ENCODE results near the gene GLIS1.

Gene GLIS1

GRCh38 chr1:53629101-53629691 is 109.8 kb downstream of the GLIS1 start:
- no peak for DNase-seq

GRCh38 chr1:53628286-53628955 is 110.5 kb downstream of the GLIS1 start:
- no peak for DNase-seq

GRCh38 chr1:53627666-53628065 is 111.3 kb downstream of the GLIS1 start:
- DNase-seq = no peak

GRCh38 chr1:53627031-53627430 is 111.9 kb downstream of the GLIS1 start:
- DNase-seq = no peak

- DNase-seq = no peak
Measured at GRCh38 chr1:53626616-53627015, 112.3 kb downstream of the GLIS1 start.

GRCh38 chr1:53625766-53626520 is 113.0 kb downstream of the GLIS1 start:
- no peak for DNase-seq

- no peak for DNase-seq
Measured at GRCh38 chr1:53625049-53625448, 113.9 kb downstream of the GLIS1 start.

GRCh38 chr1:53622531-53622930 is 116.4 kb downstream of the GLIS1 start:
- no peak for DNase-seq

GRCh38 chr1:53621144-53621543 is 117.8 kb downstream of the GLIS1 start:
- DNase-seq = no peak

GRCh38 chr1:53620061-53620855 is 118.7 kb downstream of the GLIS1 start:
- no peak for DNase-seq

GRCh38 chr1:53619367-53620060 is 119.5 kb downstream of the GLIS1 start:
- no peak for DNase-seq

GRCh38 chr1:53618500-53619366 is 120.2 kb downstream of the GLIS1 start:
- DNase-seq = no peak

GRCh38 chr1:53617851-53618499 is 121.0 kb downstream of the GLIS1 start:
- DNase-seq = no peak

- DNase-seq = no peak
Measured at GRCh38 chr1:53617382-53617781, 121.6 kb downstream of the GLIS1 start.

- DNase-seq = no peak
Measured at GRCh38 chr1:53616927-53617326, 122.0 kb downstream of the GLIS1 start.

GRCh38 chr1:53616511-53616910 is 122.5 kb downstream of the GLIS1 start:
- no peak for DNase-seq

GRCh38 chr1:53615101-53615500 is 123.9 kb downstream of the GLIS1 start:
- DNase-seq = no peak

GRCh38 chr1:53614231-53615021 is 124.5 kb downstream of the GLIS1 start:
- DNase-seq = no peak

GRCh38 chr1:53608676-53609075 is 130.3 kb downstream of the GLIS1 start:
- no peak for DNase-seq

- DNase-seq = no peak
Measured at GRCh38 chr1:53608071-53608470, 130.9 kb downstream of the GLIS1 start.
